Gastroesophageal sphincter (tissue), 3 donors: ENCODE data around the gene BTBD17.

Experiments
- POLR2AphosphoS5 ChIP-seq: sonication (generic); formaldehyde crosslinking; IDR thresholded peaks from one replicate; pipeline ENCODE4 v1.6.1; 2017; ENCODE audit warnings: antibody characterized with exemption
- TF ChIP-seq, protein P1 (sequence below), 4 experiments: fragments of 200-600 bp in 2 of 4; fragments of 450-650 bp in 2 of 4; sonication (generic) in 1 of 4; IDR thresholded peaks; one replicate each; pipeline ENCODE4 v1.5.1; 2017 to 2019; ENCODE audit warnings: antibody characterized with exemption in 4 of 4, mild to moderate bottlenecking in 2 of 4, moderate library complexity in 2 of 4

DNA sequence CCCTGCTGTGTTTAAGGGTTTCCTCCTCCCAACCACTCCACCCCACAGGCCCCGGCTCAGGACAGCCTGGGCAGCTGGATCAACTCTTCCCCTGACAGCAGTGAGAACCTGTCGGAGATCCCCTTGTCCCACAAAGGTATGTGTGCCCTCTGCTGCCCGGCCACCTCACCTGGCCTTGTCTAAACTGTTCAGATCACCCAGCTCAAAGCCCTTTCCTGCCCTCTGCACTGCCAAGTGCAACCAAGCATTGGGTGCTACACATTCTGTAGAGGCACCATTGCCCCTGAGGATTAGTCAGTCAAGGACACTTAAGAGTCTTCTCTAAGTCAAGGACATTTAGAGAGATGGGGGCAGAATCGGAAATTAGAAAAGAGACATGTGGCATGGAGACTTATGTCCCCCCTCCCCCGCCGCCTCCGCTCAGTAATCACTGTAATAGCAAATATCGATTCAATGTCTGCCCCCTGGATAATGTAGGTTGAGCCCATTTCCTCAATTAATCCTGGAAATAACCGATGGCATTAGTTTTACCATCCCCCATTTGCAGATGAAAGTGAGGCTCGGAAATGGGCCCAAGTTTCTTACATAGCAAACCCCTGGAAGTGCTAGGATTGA, 8.1 kb downstream of the BTBD17 start:
- TF ChIP-seq, protein P1, sequence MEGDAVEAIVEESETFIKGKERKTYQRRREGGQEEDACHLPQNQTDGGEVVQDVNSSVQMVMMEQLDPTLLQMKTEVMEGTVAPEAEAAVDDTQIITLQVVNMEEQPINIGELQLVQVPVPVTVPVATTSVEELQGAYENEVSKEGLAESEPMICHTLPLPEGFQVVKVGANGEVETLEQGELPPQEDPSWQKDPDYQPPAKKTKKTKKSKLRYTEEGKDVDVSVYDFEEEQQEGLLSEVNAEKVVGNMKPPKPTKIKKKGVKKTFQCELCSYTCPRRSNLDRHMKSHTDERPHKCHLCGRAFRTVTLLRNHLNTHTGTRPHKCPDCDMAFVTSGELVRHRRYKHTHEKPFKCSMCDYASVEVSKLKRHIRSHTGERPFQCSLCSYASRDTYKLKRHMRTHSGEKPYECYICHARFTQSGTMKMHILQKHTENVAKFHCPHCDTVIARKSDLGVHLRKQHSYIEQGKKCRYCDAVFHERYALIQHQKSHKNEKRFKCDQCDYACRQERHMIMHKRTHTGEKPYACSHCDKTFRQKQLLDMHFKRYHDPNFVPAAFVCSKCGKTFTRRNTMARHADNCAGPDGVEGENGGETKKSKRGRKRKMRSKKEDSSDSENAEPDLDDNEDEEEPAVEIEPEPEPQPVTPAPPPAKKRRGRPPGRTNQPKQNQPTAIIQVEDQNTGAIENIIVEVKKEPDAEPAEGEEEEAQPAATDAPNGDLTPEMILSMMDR (IDR thresholded peaks at IDR 0.05): no peak
- TF ChIP-seq POLR2AphosphoS5: no peak
